ENCODE measurements around the gene KLHL5. TPM values are rescaled to one million over a fixed set of nuclear protein-coding genes. Genes with fewer than 3 reads are reported as not detected.

The KLHL5 gene
- total RNA-seq, 1 experiment from 2014 or later, result 128 TPM

- intact Hi-C loops (cut with micrococcal nuclease; ENCODE audit: unreplicated experiment) (no loop called here), in situ Hi-C loops (cut with HindIII; ENCODE audit: low pct_unique_long_range_greater_than_20kb, low sequenced_read_pairs) (no loop called here)
- H3K27me3 ChIP-seq (ENCODE audit: control insufficient read depth, insufficient read depth, low read length), result no peaks in the 10 kb centered on the region
- no peak for TF ChIP-seq POLR2AphosphoS5 (IDR thresholded peaks at IDR 0.05; ENCODE audit: low read depth, low read length)
- no peak for TF ChIP-seq TCF7L2 (IDR thresholded peaks at IDR 0.05; ENCODE audit: low read depth, low read length)
- TF ChIP-seq REST (IDR thresholded peaks at IDR 0.05; ENCODE audit: insufficient read depth in 1 of 2, low read depth in 2 of 2, low read length in 1 of 2), result no peak
- no peak for TF ChIP-seq SIN3A (IDR thresholded peaks at IDR 0.05; ENCODE audit: borderline replicate concordance, insufficient read depth, low read depth, low read length)
- TF ChIP-seq CTCF (IDR thresholded peaks at IDR 0.05), result no peak
- H3K36me3 ChIP-seq (ENCODE audit: control insufficient read depth, insufficient read depth, low read length), result no peaks in the 10 kb centered on the region
- H3K27ac ChIP-seq (ENCODE audit: low read length), result no peak overlapping the region; the same call in 1 of the 2 replicates
- ChIA-PET CTCF (no interaction called here), POLR2A (no interaction called here)
- ATAC-seq (no peak), DNase-seq (ENCODE audit: low read depth, low spot score) (no peak)
- no peaks in the 10 kb centered on the region; the same call in 1 of the 2 replicates for H3K9me3 ChIP-seq (ENCODE audit: control insufficient read depth, insufficient read depth, low read depth, low read length)
- no TSS peak for BruUV-seq (replicated peaks)
- H3K4me3 ChIP-seq (ENCODE audit: low read depth in 2 of 2, low read length in 2 of 2), result no peak overlapping the region
- peaks cover 9% of the 10 kb centered on the region for H3K4me1 ChIP-seq (ENCODE audit: control insufficient read depth, insufficient read depth, low read length)
Measured at GRCh38 chr4:39022241-39022640, 39.8 kb upstream of the KLHL5 start.

GRCh38 chr4:39023059-39023458 is 39.0 kb upstream of the KLHL5 start:
- in situ Hi-C loops (cut with HindIII; ENCODE audit: low pct_unique_long_range_greater_than_20kb, low sequenced_read_pairs), result no loop called here
- Histone ChIP-seq H3K36me3 (ENCODE audit: control insufficient read depth, insufficient read depth, low read length) (no peaks in the 10 kb centered on the region), H3K9me3 (ENCODE audit: control insufficient read depth, insufficient read depth, low read depth, low read length) (no peaks in the 10 kb centered on the region; the same call in 1 of the 2 replicates), H3K27ac (ENCODE audit: low read length) (no peak overlapping the region; the same call in 1 of the 2 replicates), H3K4me3 (ENCODE audit: low read depth in 2 of 2, low read length in 2 of 2) (no peak overlapping the region), H3K27me3 (ENCODE audit: control insufficient read depth, insufficient read depth, low read length) (no peaks in the 10 kb centered on the region), H3K4me1 (ENCODE audit: control insufficient read depth, insufficient read depth, low read length) (peaks cover 9% of the 10 kb centered on the region)
- DNase-seq (ENCODE audit: low read depth, low spot score) (no peak), ATAC-seq (no peak)
- CTCF ChIA-PET, result no interaction called here
- intact Hi-C loops (cut with micrococcal nuclease; ENCODE audit: unreplicated experiment), result no loop called here
- POLR2A ChIA-PET, result no interaction called here
- TF ChIP-seq TCF7L2 (IDR thresholded peaks at IDR 0.05; ENCODE audit: low read depth, low read length) (no peak), REST (IDR thresholded peaks at IDR 0.05; ENCODE audit: insufficient read depth in 1 of 2, low read depth in 2 of 2, low read length in 1 of 2) (no peak)
- no TSS peak for BruUV-seq (replicated peaks)

Data from Panc1 (cell line).